Endothelial cell of umbilical vein (primary cell): ENCODE data around the gene IGSF22. TPM values are rescaled to one million over a fixed set of nuclear protein-coding genes. Genes with fewer than 3 reads are reported as not detected.

ENCODE experiments used
- BruUV-seq: library from RNA; stranded (reverse); fragments of 400-500 nt; replicated peaks from 2 replicates; lab custom pipeline; 2021; lab: Mats Ljungman, UMichigan
- CTCF ChIA-PET: fragments of 300-600, 350-600 bp; sonication (Branson Sonifier 250); formaldehyde crosslinking; loops from one replicate; lab custom pipeline; 2021; ENCODE audit warnings: antibody characterized with exemption, inconsistent platforms; lab: Charles Lee
- POLR2A ChIA-PET: fragments of 300-600, 350-600 bp; sonication (Branson Sonifier 250); formaldehyde crosslinking; loops from one replicate; lab custom pipeline; 2021; ENCODE audit warnings: antibody characterized with exemption, inconsistent platforms; lab: Charles Lee
- DNase-seq: peaks from one replicate; pipeline ENCODE4 v3.0.0-alpha.2; 2011; ENCODE audit warnings: low read depth, low spot score
- FAIRE-seq: peaks from 2 replicates; lab custom pipeline; 2011; peaks lifted over from hg19 to GRCh38; lab: Jason Lieb, UNC
- H2AFZ ChIP-seq: 2 replicates; pipeline ENCODE4 v1.6.0; 2012; ENCODE audit warnings: low read depth, low read length, control low read depth, inconsistent platforms
- H3K27ac ChIP-seq: 2 replicates; pipeline ENCODE4 v1.5.1; 2011; ENCODE audit warnings: low read depth, mild to moderate bottlenecking, control low read depth, low read length, moderate library complexity; ENCODE audit not compliant: insufficient read depth
- H3K27me3 ChIP-seq, 2 experiments: 2 replicates each; pipeline versions ENCODE4 v1.6.0 to v1.6.1; 2011; ENCODE audit warnings: low read length in 2 of 2, mixed read lengths in 1 of 2; ENCODE audit not compliant: control insufficient read depth in 2 of 2, insufficient read depth in 2 of 2
- H3K36me3 ChIP-seq, 2 experiments: 2 replicates in 1 of 2; 3 replicates in 1 of 2; pipeline ENCODE4 v1.5.1; 2011; ENCODE audit warnings: low read length in 2 of 2, mild to moderate bottlenecking in 1 of 2, moderate library complexity in 1 of 2; ENCODE audit not compliant: control insufficient read depth in 2 of 2, insufficient read depth in 2 of 2; ENCODE audit errors: extremely low read depth in 1 of 2
- H3K4me1 ChIP-seq: 3 replicates; pipeline ENCODE4 v1.5.1; 2011; ENCODE audit warnings: mild to moderate bottlenecking, low read length; ENCODE audit not compliant: control insufficient read depth, insufficient read depth; ENCODE audit errors: extremely low read depth
- H3K4me2 ChIP-seq: 2 replicates; pipeline ENCODE4 v1.6.1; 2011; ENCODE audit warnings: low read length, control low read depth, mixed read lengths; ENCODE audit not compliant: insufficient read depth
- H3K4me3 ChIP-seq, 3 experiments: fragments of 200-600 bp in 1 of 3; sonication (generic), shearing (Covaris generic) in 1 of 3; replicated peaks in 1 of 3; 2 replicates each; pipeline ENCODE4 v1.5.1; 2011 to 2016; ENCODE audit warnings: control low read depth in 3 of 3, low read length in 3 of 3, mild to moderate bottlenecking in 2 of 3, inconsistent platforms in 1 of 3, low read depth in 1 of 3, moderate library complexity in 1 of 3; ENCODE audit not compliant: insufficient read depth in 1 of 3
- H3K79me2 ChIP-seq: 2 replicates; pipeline ENCODE4 v1.6.0; 2012; ENCODE audit warnings: low read length, inconsistent platforms; ENCODE audit not compliant: control insufficient read depth, insufficient read depth
- H3K9ac ChIP-seq: replicated peaks from 2 replicates; pipeline ENCODE3; 2011; ENCODE audit warnings: low read length, control low read depth; ENCODE audit not compliant: insufficient read depth; ENCODE audit errors: extremely low read depth
- H3K9me1 ChIP-seq: replicated peaks from 3 replicates; pipeline ENCODE4 v1.6.0; 2011; ENCODE audit warnings: mild to moderate bottlenecking, low read length; ENCODE audit not compliant: control insufficient read depth, insufficient read depth; ENCODE audit errors: extremely low read depth
- H3K9me3 ChIP-seq: replicated peaks from 2 replicates; pipeline ENCODE4 v1.5.1; 2012; ENCODE audit warnings: low read length, inconsistent platforms; ENCODE audit not compliant: control insufficient read depth, insufficient read depth
- H4K20me1 ChIP-seq: replicated peaks from 2 replicates; pipeline ENCODE3; 2011; ENCODE audit warnings: mild to moderate bottlenecking, low read length; ENCODE audit not compliant: control insufficient read depth, insufficient read depth; ENCODE audit errors: extremely low read depth
- FOS ChIP-seq: IDR thresholded peaks from 2 replicates; pipeline ENCODE4 v1.6.1; 2011; ENCODE audit warnings: mild to moderate bottlenecking, low read length, moderate library complexity, borderline replicate concordance; ENCODE audit not compliant: insufficient read depth
- GATA2 ChIP-seq: IDR thresholded peaks from 2 replicates; pipeline ENCODE4 v1.7.0; 2011; ENCODE audit warnings: low read depth, mild to moderate bottlenecking, moderate library complexity, mixed read lengths, low read length; ENCODE audit not compliant: insufficient read length, insufficient read depth
- JUN ChIP-seq: IDR thresholded peaks from 2 replicates; pipeline ENCODE4 v1.6.1; 2011; ENCODE audit warnings: borderline replicate concordance, low read depth; ENCODE audit not compliant: insufficient read length, insufficient read depth
- MAX ChIP-seq: IDR thresholded peaks from 2 replicates; pipeline ENCODE4 v1.6.1; 2011; ENCODE audit not compliant: insufficient read depth, insufficient read length
- POLR2A ChIP-seq: IDR thresholded peaks from 2 replicates; pipeline ENCODE4 v1.6.1; 2012; ENCODE audit warnings: low read depth, mild to moderate bottlenecking, control low read depth, low read length
- dilution Hi-C: fragments of 300-500 bp; cut with MboI; formaldehyde crosslinking; loops from one replicate; pipeline ENCODE4 v1.15.0; 2019; ENCODE audit warnings: low sequenced_read_pairs; ENCODE audit not compliant: extremely low pct_ligation_motif_present
- intact Hi-C: fragments of 100-400 bp; cut with micrococcal nuclease; formaldehyde crosslinking; loops from one replicate; pipeline ENCODE4 v1.10.0; 2022
- polyA plus RNA-seq, 4 experiments: library from polyadenylated mRNA; depleted of rRNA in 3 of 4; stranded (reverse) in 3 of 4; unstranded in 1 of 4; fragments of >200 nt; gene quantifications; 2 replicates each; pipeline versions ENCODE4 v1.2.1 to v1.2.3, GENCODE V29; 2011 to 2012; ENCODE audit warnings: missing spikeins in 1 of 4
- total RNA-seq: library from RNA; stranded (reverse); gene quantifications from 2 replicates; pipeline ENCODE4 v1.2.3, GENCODE V29; 2021
- TF ChIP-seq, protein P1 (sequence below), 2 donors: IDR thresholded peaks; 1 replicate in 1 of 2; 2 replicates in 1 of 2; pipeline ENCODE4 v1.5.1; 2011; ENCODE audit warnings: low read length in 2 of 2, mild to moderate bottlenecking in 2 of 2, moderate library complexity in 2 of 2, control low read depth in 1 of 2, inconsistent platforms in 1 of 2, low read depth in 1 of 2; ENCODE audit not compliant: insufficient read depth in 1 of 2; ENCODE audit errors: extremely low read depth in 1 of 2

The IGSF22 gene
- total and polyA plus RNA-seq, 2 donors (not counting 3 experiments of a cell fraction or from before 2014, with no cell fraction given), result not detected

DNA sequence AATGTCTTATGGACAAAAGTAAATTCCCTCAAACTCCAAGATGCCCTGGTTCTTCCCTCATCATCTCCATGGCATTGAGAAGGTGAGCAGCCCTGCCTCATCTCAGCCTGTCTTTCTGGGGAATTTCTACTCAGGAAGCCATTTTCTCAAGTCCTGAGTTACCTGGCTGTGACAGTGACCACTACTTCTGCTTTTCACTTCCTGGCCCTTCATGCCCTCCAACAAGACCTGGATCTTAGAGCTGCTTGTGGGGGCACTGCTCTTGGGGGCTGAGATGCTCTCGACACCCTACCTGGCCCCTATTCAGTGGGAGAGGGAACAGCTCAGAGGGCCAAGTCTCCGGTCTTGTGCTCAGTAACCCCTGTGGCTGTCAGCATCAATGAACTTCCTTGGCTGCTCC, 5.5 kb upstream of the IGSF22 start:
- ChIA-PET POLR2A (no interaction called here), CTCF (interaction anchor here (0.8 to 4.7 kb wide), 17 partner anchors 9 to 616 kb away, joined by 3 to 43 read pairs (median 5); partner anchors contain the start of gene TMEM86A)
- BruUV-seq, result no TSS peak
- Histone ChIP-seq H2AFZ (no peak overlapping the region), H4K20me1 (no peaks in the 10 kb centered on the region), H3K27ac (no peak overlapping the region), H3K36me3 (no peaks in the 10 kb centered on the region), H3K79me2 (no peaks in the 10 kb centered on the region), H3K4me3 (no peak overlapping the region), H3K9me1 (no peaks in the 10 kb centered on the region), H3K4me1 (no peaks in the 10 kb centered on the region), H3K27me3 (no peaks in the 10 kb centered on the region), H3K9me3 (no peaks in the 10 kb centered on the region), H3K4me2 (no peak overlapping the region), H3K9ac (no peak overlapping the region)
- dilution Hi-C loops (no loop called here), intact Hi-C loops (no loop called here)
- DNase-seq (no peak), FAIRE-seq (no peak)
- TF ChIP-seq MAX (no peak), FOS (no peak), POLR2A (no peak), JUN (no peak), GATA2 (no peak)
- TF ChIP-seq, protein P1, sequence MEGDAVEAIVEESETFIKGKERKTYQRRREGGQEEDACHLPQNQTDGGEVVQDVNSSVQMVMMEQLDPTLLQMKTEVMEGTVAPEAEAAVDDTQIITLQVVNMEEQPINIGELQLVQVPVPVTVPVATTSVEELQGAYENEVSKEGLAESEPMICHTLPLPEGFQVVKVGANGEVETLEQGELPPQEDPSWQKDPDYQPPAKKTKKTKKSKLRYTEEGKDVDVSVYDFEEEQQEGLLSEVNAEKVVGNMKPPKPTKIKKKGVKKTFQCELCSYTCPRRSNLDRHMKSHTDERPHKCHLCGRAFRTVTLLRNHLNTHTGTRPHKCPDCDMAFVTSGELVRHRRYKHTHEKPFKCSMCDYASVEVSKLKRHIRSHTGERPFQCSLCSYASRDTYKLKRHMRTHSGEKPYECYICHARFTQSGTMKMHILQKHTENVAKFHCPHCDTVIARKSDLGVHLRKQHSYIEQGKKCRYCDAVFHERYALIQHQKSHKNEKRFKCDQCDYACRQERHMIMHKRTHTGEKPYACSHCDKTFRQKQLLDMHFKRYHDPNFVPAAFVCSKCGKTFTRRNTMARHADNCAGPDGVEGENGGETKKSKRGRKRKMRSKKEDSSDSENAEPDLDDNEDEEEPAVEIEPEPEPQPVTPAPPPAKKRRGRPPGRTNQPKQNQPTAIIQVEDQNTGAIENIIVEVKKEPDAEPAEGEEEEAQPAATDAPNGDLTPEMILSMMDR (IDR thresholded peaks at IDR 0.05; ENCODE audit: extremely low read depth in 1 of 2, insufficient read depth in 1 of 2, low read depth in 1 of 2, low read length in 2 of 2), result no peak
